Measurements from ENCODE around the gene CEACAM4.

The CEACAM4 gene

GRCh38 chr19:41606215-41606837 lies 20.5 kb downstream of the CEACAM4 start:
- Histone ChIP-seq H3K79me1 (replicated peaks; ENCODE audit: low read length, poor library complexity, severe bottlenecking) (no peaks in the 10 kb centered on the region), H3K14ac (ENCODE audit: low read length in 2 of 2) (no peak overlapping the region), H3K4me3 (ENCODE audit: insufficient read depth in 1 of 2, low read depth in 1 of 2, low read length in 2 of 2) (no peak overlapping the region)

GRCh38 chr19:41604831-41605230 lies 22.0 kb downstream of the CEACAM4 start:
- Histone ChIP-seq H3K23ac (ENCODE audit: low read length in 2 of 2) (no peak overlapping the region), H3K27me3 (ENCODE audit: control insufficient read depth in 1 of 2, insufficient read depth in 1 of 2, low read length in 2 of 2) (peaks cover 25 to 45% of the 10 kb centered on the region in 2 experiments), H3K27ac (ENCODE audit: low read length, poor library complexity, severe bottlenecking) (no peak overlapping the region), H2AK5ac (ENCODE audit: low read length, severe bottlenecking) (no peak overlapping the region), H2AFZ (ENCODE audit: low read depth, low read length) (no peak overlapping the region), H3K4ac (ENCODE audit: low read depth in 1 of 2, low read length in 2 of 2) (no peak overlapping the region), H2BK15ac (ENCODE audit: low read depth, poor library complexity, severe bottlenecking) (no peak overlapping the region), H3K79me1 (replicated peaks; ENCODE audit: low read length, poor library complexity, severe bottlenecking) (no peaks in the 10 kb centered on the region), H4K91ac (ENCODE audit: low read length) (no peak overlapping the region), H3K9ac (ENCODE audit: low read length) (no peak overlapping the region), H3K14ac (ENCODE audit: low read length in 2 of 2) (no peak overlapping the region), H3K18ac (ENCODE audit: low read depth in 1 of 2, low read length in 2 of 2) (no peak overlapping the region), H2BK12ac (ENCODE audit: low read length in 2 of 2) (no peak overlapping the region), H4K8ac (ENCODE audit: low read length) (no peak overlapping the region), H2BK5ac (ENCODE audit: low read depth, low read length, poor library complexity, severe bottlenecking) (no peak overlapping the region), H3K9me3 (ENCODE audit: control insufficient read depth, low read length) (no peaks in the 10 kb centered on the region), H3K4me3 (ENCODE audit: insufficient read depth in 1 of 2, low read depth in 1 of 2, low read length in 2 of 2) (no peak overlapping the region), H3K4me1 (ENCODE audit: control insufficient read depth, insufficient read depth, low read depth, low read length) (no peaks in the 10 kb centered on the region), H3K36me3 (ENCODE audit: control insufficient read depth in 1 of 2, insufficient read depth in 2 of 2, low read depth in 1 of 2, low read length in 2 of 2) (no peaks in the 10 kb centered on the region), H2BK120ac (ENCODE audit: low read depth, low read length) (no peak overlapping the region), H3K4me2 (ENCODE audit: low read length, poor library complexity, severe bottlenecking) (no peak overlapping the region)
- no peak for DNase-seq
- WGBS, result 8% methylated on average over 3 of the region's 3 CpGs

More at GRCh38 chr19:41606215-41606837, 20.5 kb downstream of the CEACAM4 start:
- Histone ChIP-seq H2BK5ac (ENCODE audit: low read depth, low read length, poor library complexity, severe bottlenecking) (no peak overlapping the region), H2BK120ac (ENCODE audit: low read depth, low read length) (no peak overlapping the region), H3K9ac (ENCODE audit: low read length) (no peak overlapping the region), H2AK5ac (ENCODE audit: low read length, severe bottlenecking) (no peak overlapping the region), H4K8ac (ENCODE audit: low read length) (no peak overlapping the region), H3K36me3 (ENCODE audit: control insufficient read depth in 1 of 2, insufficient read depth in 2 of 2, low read depth in 1 of 2, low read length in 2 of 2) (no peaks in the 10 kb centered on the region), H3K4me2 (ENCODE audit: low read length, poor library complexity, severe bottlenecking) (no peak overlapping the region), H3K9me3 (ENCODE audit: control insufficient read depth, low read length) (no peaks in the 10 kb centered on the region), H3K27ac (ENCODE audit: low read length, poor library complexity, severe bottlenecking) (no peak overlapping the region), H3K27me3 (ENCODE audit: control insufficient read depth in 1 of 2, insufficient read depth in 1 of 2, low read length in 2 of 2) (peaks cover 21 to 36% of the 10 kb centered on the region in 2 experiments), H3K23ac (ENCODE audit: low read length in 2 of 2) (no peak overlapping the region), H3K18ac (ENCODE audit: low read depth in 1 of 2, low read length in 2 of 2) (no peak overlapping the region), H3K4me1 (ENCODE audit: control insufficient read depth, insufficient read depth, low read depth, low read length) (no peaks in the 10 kb centered on the region), H3K4ac (ENCODE audit: low read depth in 1 of 2, low read length in 2 of 2) (no peak overlapping the region), H2BK12ac (ENCODE audit: low read length in 2 of 2) (no peak overlapping the region), H2BK15ac (ENCODE audit: low read depth, poor library complexity, severe bottlenecking) (no peak overlapping the region), H4K91ac (ENCODE audit: low read length) (no peak overlapping the region), H2AFZ (ENCODE audit: low read depth, low read length) (no peak overlapping the region)
- no peak for DNase-seq
- WGBS, result 67% methylated on average over 5 of the region's 5 CpGs

- Histone ChIP-seq H2BK5ac (ENCODE audit: low read depth, low read length, poor library complexity, severe bottlenecking) (no peak overlapping the region), H2BK15ac (ENCODE audit: low read depth, poor library complexity, severe bottlenecking) (no peak overlapping the region), H3K18ac (ENCODE audit: low read depth in 1 of 2, low read length in 2 of 2) (no peak overlapping the region), H2AK5ac (ENCODE audit: low read length, severe bottlenecking) (no peak overlapping the region), H3K14ac (ENCODE audit: low read length in 2 of 2) (no peak overlapping the region), H3K27me3 (ENCODE audit: control insufficient read depth in 1 of 2, insufficient read depth in 1 of 2, low read length in 2 of 2) (peaks cover 26 to 45% of the 10 kb centered on the region in 2 experiments), H4K8ac (ENCODE audit: low read length) (no peak overlapping the region), H3K23ac (ENCODE audit: low read length in 2 of 2) (no peak overlapping the region), H4K91ac (ENCODE audit: low read length) (no peak overlapping the region), H3K4me3 (ENCODE audit: insufficient read depth in 1 of 2, low read depth in 1 of 2, low read length in 2 of 2) (no peak overlapping the region), H3K4me1 (ENCODE audit: control insufficient read depth, insufficient read depth, low read depth, low read length) (peaks cover 2% of the 10 kb centered on the region), H3K4ac (ENCODE audit: low read depth in 1 of 2, low read length in 2 of 2) (no peak overlapping the region), H3K9me3 (ENCODE audit: control insufficient read depth, low read length) (no peaks in the 10 kb centered on the region), H3K27ac (ENCODE audit: low read length, poor library complexity, severe bottlenecking) (no peak overlapping the region), H3K79me1 (replicated peaks; ENCODE audit: low read length, poor library complexity, severe bottlenecking) (no peaks in the 10 kb centered on the region), H2AFZ (ENCODE audit: low read depth, low read length) (no peak overlapping the region), H3K36me3 (ENCODE audit: control insufficient read depth in 1 of 2, insufficient read depth in 2 of 2, low read depth in 1 of 2, low read length in 2 of 2) (no peaks in the 10 kb centered on the region), H2BK120ac (ENCODE audit: low read depth, low read length) (no peak overlapping the region), H3K4me2 (ENCODE audit: low read length, poor library complexity, severe bottlenecking) (no peak overlapping the region), H3K9ac (ENCODE audit: low read length) (no peak overlapping the region), H2BK12ac (ENCODE audit: low read length in 2 of 2) (no peak overlapping the region)
- 43% methylated on average over 4 of the region's 4 CpGs for WGBS
- no peak for DNase-seq
Measured at GRCh38 chr19:41601771-41602170, 25.1 kb downstream of the CEACAM4 start.

GRCh38 chr19:41599175-41599966 lies 27.5 kb downstream of the CEACAM4 start:
- H2AFZ ChIP-seq (ENCODE audit: low read depth, low read length), result no peak overlapping the region
- H2BK15ac ChIP-seq (ENCODE audit: low read depth, poor library complexity, severe bottlenecking), result no peak overlapping the region
- no peak overlapping the region for H2AK5ac ChIP-seq (ENCODE audit: low read length, severe bottlenecking)
- WGBS, result 28% methylated on average over 3 of the region's 6 CpGs
- no peak overlapping the region for H3K14ac ChIP-seq (ENCODE audit: low read length in 2 of 2)
- H3K4me2 ChIP-seq (ENCODE audit: low read length, poor library complexity, severe bottlenecking), result no peak overlapping the region
- H2BK12ac ChIP-seq (ENCODE audit: low read length in 2 of 2), result no peak overlapping the region
- no peak overlapping the region for H2BK5ac ChIP-seq (ENCODE audit: low read depth, low read length, poor library complexity, severe bottlenecking)
- peaks cover 2% of the 10 kb centered on the region for H3K4me1 ChIP-seq (ENCODE audit: control insufficient read depth, insufficient read depth, low read depth, low read length)
- no peak overlapping the region for H4K91ac ChIP-seq (ENCODE audit: low read length)
- no peak overlapping the region for H3K9ac ChIP-seq (ENCODE audit: low read length)
- no peak for DNase-seq
- no peak overlapping the region for H3K18ac ChIP-seq (ENCODE audit: low read depth in 1 of 2, low read length in 2 of 2)
- no peaks in the 10 kb centered on the region for H3K79me1 ChIP-seq (replicated peaks; ENCODE audit: low read length, poor library complexity, severe bottlenecking)
- no peak overlapping the region for H3K27ac ChIP-seq (ENCODE audit: low read length, poor library complexity, severe bottlenecking)
- H3K4me3 ChIP-seq (ENCODE audit: insufficient read depth in 1 of 2, low read depth in 1 of 2, low read length in 2 of 2), result no peak overlapping the region
- H3K36me3 ChIP-seq (ENCODE audit: control insufficient read depth in 1 of 2, insufficient read depth in 2 of 2, low read depth in 1 of 2, low read length in 2 of 2), result no peaks in the 10 kb centered on the region
- H4K8ac ChIP-seq (ENCODE audit: low read length), result no peak overlapping the region
- H3K4ac ChIP-seq (ENCODE audit: low read depth in 1 of 2, low read length in 2 of 2), result no peak overlapping the region
- H3K9me3 ChIP-seq (ENCODE audit: control insufficient read depth, low read length), result no peaks in the 10 kb centered on the region
- no peak overlapping the region for H3K23ac ChIP-seq (ENCODE audit: low read length in 2 of 2)
- H3K27me3 ChIP-seq (ENCODE audit: control insufficient read depth in 1 of 2, insufficient read depth in 1 of 2, low read length in 2 of 2), result peaks cover 24 to 46% of the 10 kb centered on the region in 2 experiments
- no peak overlapping the region for H2BK120ac ChIP-seq (ENCODE audit: low read depth, low read length)
